ENCODE measurements around the gene NUCKS1.

NUCKS1 gene

GRCh38 chr1:205690122-205690756 lies 59.7 kb downstream of the NUCKS1 start:
- no peaks in the 10 kb centered on the region for H3K9me3 ChIP-seq (ENCODE audit: severe bottlenecking)
- peak overlapping the region; percentile 76 for H3K27ac ChIP-seq
- H3K4me3 ChIP-seq (ENCODE audit: low read depth, low read length): no peak overlapping the region
- TF ChIP-seq CTCF (IDR thresholded peaks at IDR 0.05; ENCODE audit: low read depth, low read length): no peak
- H3K36me3 ChIP-seq: no peaks in the 10 kb centered on the region
- no peak for DNase-seq
- H3K27me3 ChIP-seq (ENCODE audit: insufficient read depth, low read depth, severe bottlenecking): no peaks in the 10 kb centered on the region

DNA sequence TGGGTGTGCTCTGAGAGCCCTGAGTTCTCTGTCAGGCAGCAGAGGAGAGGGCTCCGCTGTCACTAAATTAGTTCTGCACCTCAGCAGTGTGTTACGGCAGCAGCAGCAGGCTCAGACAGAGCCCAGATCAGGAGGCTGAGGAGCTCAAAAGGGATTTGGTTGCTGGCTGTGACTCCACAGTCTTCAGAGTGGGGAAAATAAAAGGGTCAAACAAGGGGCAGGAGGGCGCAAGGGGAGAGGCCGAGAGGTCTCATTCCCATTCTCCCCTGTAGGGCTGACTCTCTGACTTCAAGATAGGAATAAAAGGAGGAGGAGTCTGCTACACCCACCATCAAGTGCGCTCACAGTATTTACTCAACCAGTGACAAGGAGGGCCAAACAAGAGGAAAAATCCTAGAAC lies 60.5 kb downstream of the NUCKS1 start:
- H3K27ac ChIP-seq: peak overlapping the region; percentile 76
- peak overlapping the region; percentile 19 for H3K4me3 ChIP-seq (ENCODE audit: low read depth, low read length)
- H3K36me3 ChIP-seq: no peaks in the 10 kb centered on the region
- DNase-seq: peak; percentile 93
- no peaks in the 10 kb centered on the region for H3K9me3 ChIP-seq (ENCODE audit: severe bottlenecking)
- TF ChIP-seq CTCF (IDR thresholded peaks at IDR 0.05; ENCODE audit: low read depth, low read length): peak; percentile 22
- H3K27me3 ChIP-seq (ENCODE audit: insufficient read depth, low read depth, severe bottlenecking): no peaks in the 10 kb centered on the region

GRCh38 chr1:205688171-205689080 lies 61.6 kb downstream of the NUCKS1 start:
- Histone ChIP-seq H3K27ac (peak overlapping the region; percentile 76), H3K36me3 (no peaks in the 10 kb centered on the region), H3K9me3 (ENCODE audit: severe bottlenecking) (no peaks in the 10 kb centered on the region), H3K4me3 (ENCODE audit: low read depth, low read length) (peak overlapping the region; percentile 19), H3K27me3 (ENCODE audit: insufficient read depth, low read depth, severe bottlenecking) (no peaks in the 10 kb centered on the region)
- TF ChIP-seq CTCF (IDR thresholded peaks at IDR 0.05; ENCODE audit: low read depth, low read length): no peak
- DNase-seq: no peak

GRCh38 chr1:205687242-205687641 lies 62.7 kb downstream of the NUCKS1 start:
- no peak for TF ChIP-seq CTCF (IDR thresholded peaks at IDR 0.05; ENCODE audit: low read depth, low read length)

DNA sequence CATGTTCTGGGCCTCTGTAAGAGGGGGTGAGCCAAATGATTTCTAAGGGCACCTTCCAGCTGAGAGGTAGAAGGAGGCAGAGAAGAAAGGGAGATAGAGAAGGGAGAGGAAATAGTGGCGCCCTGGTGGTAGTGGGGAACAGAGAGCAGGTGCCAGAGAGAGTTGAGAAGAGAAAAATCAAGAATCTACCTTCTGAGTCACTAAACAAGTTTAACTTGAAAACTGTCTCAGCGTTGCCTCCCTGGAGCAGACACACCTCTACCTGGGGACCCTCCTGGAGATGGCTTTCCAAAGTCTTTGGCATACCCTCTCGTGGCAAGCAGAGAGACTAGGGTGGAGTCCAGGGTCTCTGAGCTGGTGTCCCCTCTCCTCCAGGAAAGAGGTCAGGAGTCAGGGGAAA lies 68.6 kb downstream of the NUCKS1 start:
- no peak for DNase-seq
- TF ChIP-seq CTCF (IDR thresholded peaks at IDR 0.05; ENCODE audit: low read depth, low read length): no peak
- H3K36me3 ChIP-seq: no peaks in the 10 kb centered on the region
- no peaks in the 10 kb centered on the region for H3K27me3 ChIP-seq (ENCODE audit: insufficient read depth, low read depth, severe bottlenecking)
- no peaks in the 10 kb centered on the region for H3K9me3 ChIP-seq (ENCODE audit: severe bottlenecking)
- no peak overlapping the region for H3K4me3 ChIP-seq (ENCODE audit: low read depth, low read length)
- H3K27ac ChIP-seq: no peak overlapping the region

More at GRCh38 chr1:205687242-205687641, 62.7 kb downstream of the NUCKS1 start:
- no peaks in the 10 kb centered on the region for H3K27me3 ChIP-seq (ENCODE audit: insufficient read depth, low read depth, severe bottlenecking)
- DNase-seq: peak; percentile 58
- no peak overlapping the region for H3K4me3 ChIP-seq (ENCODE audit: low read depth, low read length)
- H3K36me3 ChIP-seq: no peaks in the 10 kb centered on the region
- no peaks in the 10 kb centered on the region for H3K9me3 ChIP-seq (ENCODE audit: severe bottlenecking)
- peak overlapping the region; percentile 76 for H3K27ac ChIP-seq

All from WERI-Rb-1 (cell line).